ENCODE measurements around the gene LAMTOR2. TPM values are rescaled to one million over a fixed set of nuclear protein-coding genes. Genes with fewer than 3 reads are reported as not detected.

The LAMTOR2 gene
- total and polyA plus RNA-seq, 9 of the 15 experiments (the other 6 are each of a cell fraction or from before 2014, with no cell fraction given), result 39.0 to 161 (median 74.6) TPM

- TF ChIP-seq CBX2 (IDR thresholded peaks at IDR 0.05; ENCODE audit: insufficient read depth, low read length, poor library complexity, severe bottlenecking) (no peak), SP2 (IDR thresholded peaks at IDR 0.05; ENCODE audit: extremely low read depth, low read depth, low read length, poor library complexity, severe bottlenecking) (no peak), POLR2H (tag; IDR thresholded peaks at IDR 0.05; ENCODE audit: low read depth) (no peak; the same call in 1 of the 2 replicates), PRMT5 (CRISPR knock-in tag; IDR thresholded peaks at IDR 0.05) (no peak), NEUROD1 (IDR thresholded peaks at IDR 0.05; ENCODE audit: borderline replicate concordance, low read depth, low read length, partially characterized antibody) (peak; percentile 23), HSF4 (CRISPR knock-in tag; IDR thresholded peaks at IDR 0.05; ENCODE audit: borderline replicate concordance) (no peak), CBFB (CRISPR knock-in tag; IDR thresholded peaks at IDR 0.05) (no peak; the same call in 1 of the 2 replicates), ZSCAN32 (CRISPR knock-in tag; IDR thresholded peaks at IDR 0.05) (no peak), POLR2A (conservative IDR thresholded peaks at IDR 0.05) (peak; percentile 86), KAT8 (IDR thresholded peaks at IDR 0.05; ENCODE audit: low read depth) (no peak), E2F5 (CRISPR knock-in tag; IDR thresholded peaks at IDR 0.05) (no peak), ZNF165 (CRISPR knock-in tag; IDR thresholded peaks at IDR 0.05; ENCODE audit: borderline replicate concordance) (no peak), CXXC5 (CRISPR knock-in tag; IDR thresholded peaks at IDR 0.05) (peak; percentile 82)
- TF ChIP-seq, protein P1, sequence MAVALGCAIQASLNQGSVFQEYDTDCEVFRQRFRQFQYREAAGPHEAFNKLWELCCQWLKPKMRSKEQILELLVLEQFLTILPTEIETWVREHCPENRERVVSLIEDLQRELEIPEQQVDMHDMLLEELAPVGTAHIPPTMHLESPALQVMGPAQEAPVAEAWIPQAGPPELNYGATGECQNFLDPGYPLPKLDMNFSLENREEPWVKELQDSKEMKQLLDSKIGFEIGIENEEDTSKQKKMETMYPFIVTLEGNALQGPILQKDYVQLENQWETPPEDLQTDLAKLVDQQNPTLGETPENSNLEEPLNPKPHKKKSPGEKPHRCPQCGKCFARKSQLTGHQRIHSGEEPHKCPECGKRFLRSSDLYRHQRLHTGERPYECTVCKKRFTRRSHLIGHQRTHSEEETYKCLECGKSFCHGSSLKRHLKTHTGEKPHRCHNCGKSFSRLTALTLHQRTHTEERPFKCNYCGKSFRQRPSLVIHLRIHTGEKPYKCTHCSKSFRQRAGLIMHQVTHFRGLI (CRISPR knock-in tag; IDR thresholded peaks at IDR 0.05), result no peak
- TF ChIP-seq, protein P2, sequence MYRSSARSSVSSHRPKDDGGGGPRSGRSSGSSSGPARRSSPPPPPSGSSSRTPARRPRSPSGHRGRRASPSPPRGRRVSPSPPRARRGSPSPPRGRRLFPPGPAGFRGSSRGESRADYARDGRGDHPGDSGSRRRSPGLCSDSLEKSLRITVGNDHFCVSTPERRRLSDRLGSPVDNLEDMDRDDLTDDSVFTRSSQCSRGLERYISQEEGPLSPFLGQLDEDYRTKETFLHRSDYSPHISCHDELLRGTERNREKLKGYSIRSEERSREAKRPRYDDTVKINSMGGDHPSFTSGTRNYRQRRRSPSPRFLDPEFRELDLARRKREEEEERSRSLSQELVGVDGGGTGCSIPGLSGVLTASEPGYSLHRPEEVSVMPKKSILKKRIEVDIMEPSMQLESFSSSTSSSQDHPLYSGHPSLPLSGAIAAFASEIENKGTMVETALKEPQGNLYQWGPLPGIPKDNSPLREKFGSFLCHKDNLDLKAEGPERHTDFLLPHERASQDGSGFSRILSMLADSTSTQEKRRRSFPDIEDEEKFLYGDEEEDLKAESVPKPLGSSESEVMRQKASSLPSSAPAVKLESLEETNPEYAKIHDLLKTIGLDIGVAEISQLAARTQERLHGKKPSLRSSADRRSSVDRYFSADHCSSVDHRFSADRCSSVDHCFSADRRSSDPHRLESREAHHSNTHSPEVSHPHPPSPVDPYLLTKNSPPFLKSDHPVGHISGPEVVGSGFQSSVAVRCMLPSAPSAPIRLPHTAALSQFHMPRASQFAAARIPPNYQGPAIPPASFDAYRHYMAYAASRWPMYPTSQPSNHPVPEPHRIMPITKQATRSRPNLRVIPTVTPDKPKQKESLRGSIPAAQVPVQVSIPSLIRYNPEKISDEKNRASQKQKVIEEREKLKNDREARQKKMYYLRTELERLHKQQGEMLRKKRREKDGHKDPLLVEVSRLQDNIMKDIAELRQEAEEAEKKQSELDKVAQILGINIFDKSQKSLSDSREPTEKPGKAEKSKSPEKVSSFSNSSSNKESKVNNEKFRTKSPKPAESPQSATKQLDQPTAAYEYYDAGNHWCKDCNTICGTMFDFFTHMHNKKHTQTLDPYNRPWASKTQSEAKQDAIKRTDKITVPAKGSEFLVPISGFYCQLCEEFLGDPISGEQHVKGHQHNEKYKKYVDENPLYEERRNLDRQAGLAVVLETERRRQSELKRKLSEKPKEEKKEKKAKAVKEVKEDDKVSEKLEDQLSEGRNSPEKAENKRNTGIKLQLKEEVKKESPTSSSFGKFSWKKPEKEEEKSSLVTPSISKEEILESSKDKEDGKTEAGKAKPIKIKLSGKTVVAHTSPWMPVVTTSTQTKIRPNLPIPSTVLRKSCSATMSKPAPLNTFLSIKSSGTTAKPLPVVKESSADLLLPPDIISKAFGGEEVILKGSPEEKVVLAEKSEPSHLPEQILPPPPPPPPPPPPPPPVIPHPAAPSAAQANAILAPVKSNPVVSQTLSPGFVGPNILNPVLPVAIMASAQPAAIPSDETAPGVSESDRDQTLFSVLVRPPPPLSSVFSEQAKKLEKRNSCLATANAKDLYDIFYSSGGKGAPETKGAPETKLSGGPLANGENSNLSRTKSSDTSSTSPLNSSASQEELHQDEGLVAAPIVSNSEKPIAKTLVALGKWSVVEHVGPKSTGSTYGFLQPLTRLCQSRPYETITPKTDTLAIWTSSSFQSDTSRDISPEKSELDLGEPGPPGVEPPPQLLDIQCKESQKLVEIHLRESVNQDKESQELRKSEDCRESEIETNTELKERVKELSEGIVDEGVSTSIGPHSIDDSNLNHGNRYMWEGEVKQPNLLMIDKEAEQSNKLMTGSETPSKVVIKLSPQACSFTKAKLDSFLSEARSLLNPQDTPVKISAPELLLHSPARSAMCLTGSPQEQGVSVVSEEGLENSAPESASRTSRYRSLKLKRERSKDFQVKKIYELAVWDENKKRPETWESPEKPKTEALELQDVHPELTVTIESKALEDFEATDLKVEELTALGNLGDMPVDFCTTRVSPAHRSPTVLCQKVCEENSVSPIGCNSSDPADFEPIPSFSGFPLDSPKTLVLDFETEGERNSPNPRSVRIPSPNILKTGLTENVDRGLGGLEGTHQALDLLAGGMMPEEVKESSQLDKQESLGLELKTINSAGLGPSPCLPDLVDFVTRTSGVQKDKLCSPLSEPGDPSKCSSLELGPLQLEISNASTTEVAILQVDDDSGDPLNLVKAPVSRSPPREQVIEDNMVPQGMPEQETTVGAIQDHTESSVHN (IDR thresholded peaks at IDR 0.05; ENCODE audit: borderline replicate concordance in 1 of 2, low read depth in 1 of 2), result no peak; a peak in 1 of 4 replicates
Observed at GRCh38 chr1:156054500-156055280, at the start of gene LAMTOR2 (continued).
